ENCODE data around the gene ARMC9. TPM values are rescaled to one million over a fixed set of nuclear protein-coding genes. Genes with fewer than 3 reads are reported as not detected.

The ARMC9 gene
- total and polyA plus RNA-seq, 2 donors (not counting 3 experiments of a cell fraction or from before 2014, with no cell fraction given): 16.4 to 24.2 TPM

DNA sequence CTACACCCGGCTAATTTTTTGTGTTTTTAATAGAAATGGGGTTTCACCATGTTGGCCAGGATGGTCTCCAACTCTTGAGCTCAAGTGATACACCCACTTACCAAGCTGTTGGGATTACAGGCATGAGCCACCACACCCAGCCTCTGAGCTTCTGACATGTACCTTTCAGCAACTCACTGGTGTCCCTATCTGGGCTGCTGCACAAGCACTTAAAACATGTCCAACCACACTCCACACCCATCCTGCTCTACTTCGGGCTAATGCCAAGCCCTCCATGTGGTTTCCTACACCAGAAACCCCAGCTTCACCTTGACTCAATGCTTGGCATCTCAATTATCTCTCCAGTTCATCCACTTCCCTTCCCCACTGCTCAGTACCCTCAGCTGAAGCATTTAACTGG lies 22.4 kb upstream of the ARMC9 start:
- Histone ChIP-seq H3K9me1 (replicated peaks; ENCODE audit: control insufficient read depth, extremely low read depth, insufficient read depth, low read length) (no peaks in the 10 kb centered on the region), H3K27ac (ENCODE audit: insufficient read depth, low read depth, low read length) (no peak overlapping the region), H3K4me1 (ENCODE audit: control insufficient read depth, extremely low read depth, insufficient read depth, low read length) (peaks cover 34% of the 10 kb centered on the region), H3K36me3 (ENCODE audit: control insufficient read depth in 2 of 2, extremely low read depth in 1 of 2, insufficient read depth in 2 of 2, low read length in 2 of 2) (peaks cover 0 to 8% of the 10 kb centered on the region in 2 experiments), H3K4me3 (replicated peaks in 1 of 3; ENCODE audit: insufficient read depth in 1 of 3, low read depth in 1 of 3, low read length in 3 of 3) (no peak overlapping the region), H4K20me1 (replicated peaks; ENCODE audit: control insufficient read depth, extremely low read depth, insufficient read depth, low read length) (no peaks in the 10 kb centered on the region), H3K9ac (replicated peaks; ENCODE audit: extremely low read depth, insufficient read depth, low read length) (no peak overlapping the region), H3K27me3 (ENCODE audit: control insufficient read depth in 2 of 2, insufficient read depth in 2 of 2, low read length in 2 of 2) (no peaks in the 10 kb centered on the region), H2AFZ (ENCODE audit: low read depth, low read length) (no peak overlapping the region), H3K9me3 (replicated peaks; ENCODE audit: control insufficient read depth, insufficient read depth, low read length) (no peaks in the 10 kb centered on the region), H3K79me2 (ENCODE audit: control insufficient read depth, insufficient read depth, low read length) (no peaks in the 10 kb centered on the region), H3K4me2 (ENCODE audit: insufficient read depth, low read length) (no peak overlapping the region)
- no TSS peak for BruUV-seq (replicated peaks)
- intact Hi-C loops (cut with micrococcal nuclease) (no loop called here), dilution Hi-C loops (cut with MboI; ENCODE audit: extremely low pct_ligation_motif_present, low sequenced_read_pairs) (no loop called here)
- POLR2A ChIA-PET: interaction anchor here (0.7 kb wide), 1 partner anchor 14 kb away, joined by 3 read pairs; no protein-coding TSS in a partner anchor
- DNase-seq (ENCODE audit: low read depth, low spot score): no peak
- no peak for FAIRE-seq
- CTCF ChIA-PET: interaction anchor here (1.1 kb wide), 1 partner anchor 72 kb away, joined by 3 read pairs; no protein-coding TSS in a partner anchor
- no peak for TF ChIP-seq MAX (IDR thresholded peaks at IDR 0.05; ENCODE audit: insufficient read depth, insufficient read length)
- TF ChIP-seq POLR2AphosphoS5 (IDR thresholded peaks at IDR 0.05; ENCODE audit: insufficient read depth, low read depth, low read length): no peak
- no peak for TF ChIP-seq GATA2 (IDR thresholded peaks at IDR 0.05; ENCODE audit: insufficient read depth, insufficient read length, low read depth, low read length)
- TF ChIP-seq POLR2A (IDR thresholded peaks at IDR 0.05; ENCODE audit: low read depth, low read length): no peak
- TF ChIP-seq, protein P1, sequence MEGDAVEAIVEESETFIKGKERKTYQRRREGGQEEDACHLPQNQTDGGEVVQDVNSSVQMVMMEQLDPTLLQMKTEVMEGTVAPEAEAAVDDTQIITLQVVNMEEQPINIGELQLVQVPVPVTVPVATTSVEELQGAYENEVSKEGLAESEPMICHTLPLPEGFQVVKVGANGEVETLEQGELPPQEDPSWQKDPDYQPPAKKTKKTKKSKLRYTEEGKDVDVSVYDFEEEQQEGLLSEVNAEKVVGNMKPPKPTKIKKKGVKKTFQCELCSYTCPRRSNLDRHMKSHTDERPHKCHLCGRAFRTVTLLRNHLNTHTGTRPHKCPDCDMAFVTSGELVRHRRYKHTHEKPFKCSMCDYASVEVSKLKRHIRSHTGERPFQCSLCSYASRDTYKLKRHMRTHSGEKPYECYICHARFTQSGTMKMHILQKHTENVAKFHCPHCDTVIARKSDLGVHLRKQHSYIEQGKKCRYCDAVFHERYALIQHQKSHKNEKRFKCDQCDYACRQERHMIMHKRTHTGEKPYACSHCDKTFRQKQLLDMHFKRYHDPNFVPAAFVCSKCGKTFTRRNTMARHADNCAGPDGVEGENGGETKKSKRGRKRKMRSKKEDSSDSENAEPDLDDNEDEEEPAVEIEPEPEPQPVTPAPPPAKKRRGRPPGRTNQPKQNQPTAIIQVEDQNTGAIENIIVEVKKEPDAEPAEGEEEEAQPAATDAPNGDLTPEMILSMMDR (IDR thresholded peaks at IDR 0.05; ENCODE audit: extremely low read depth in 1 of 2, insufficient read depth in 1 of 2, low read depth in 1 of 2, low read length in 2 of 2): no peak
- TF ChIP-seq MYC (IDR thresholded peaks at IDR 0.05; ENCODE audit: low read depth, low read length): no peak
- no peak for TF ChIP-seq FOS (IDR thresholded peaks at IDR 0.05; ENCODE audit: borderline replicate concordance, insufficient read depth, low read length)
- TF ChIP-seq JUN (IDR thresholded peaks at IDR 0.05; ENCODE audit: borderline replicate concordance, insufficient read depth, insufficient read length, low read depth): no peak
- no peak for TF ChIP-seq EZH2 (IDR thresholded peaks at IDR 0.05; ENCODE audit: borderline replicate concordance, low read depth, low read length, severe bottlenecking)

Measured in endothelial cell of umbilical vein (primary cell).